HG02840 (cell line): Measurements from ENCODE around the gene UVRAG.

Experiments
- ATAC-seq: cut with Tn5 transposase; IDR thresholded peaks from one replicate; pipeline ENCODE4 v1.9.1; 2021; ENCODE audit warnings: mild to moderate bottlenecking, moderate library complexity, moderate number of reproducible peaks; ENCODE audit not compliant: unreplicated experiment, low FRiP score

The UVRAG gene

GRCh38 chr11:75802913-75803820 lies 11.8 kb upstream of the UVRAG start:
- no peak for ATAC-seq

GRCh38 chr11:75809111-75809510 lies 5.9 kb upstream of the UVRAG start:
- no peak for ATAC-seq

GRCh38 chr11:75809991-75810390 lies 5.0 kb upstream of the UVRAG start:
- ATAC-seq, result no peak

- no peak for ATAC-seq
These were observed 4.2 kb upstream of the UVRAG start for GRCh38 chr11:75810637-75811390.

GRCh38 chr11:75811485-75811884 lies 3.5 kb upstream of the UVRAG start:
- no peak for ATAC-seq

GRCh38 chr11:75812542-75813040 lies 2.4 kb upstream of the UVRAG start:
- no peak for ATAC-seq

GRCh38 chr11:75813124-75813523 lies 1.9 kb upstream of the UVRAG start:
- ATAC-seq, result no peak

- ATAC-seq, result no peak
These were observed 1.4 kb upstream of the UVRAG start for GRCh38 chr11:75813622-75814039.

- ATAC-seq, result peak; percentile 26
These were observed 690 bp upstream of the UVRAG start for GRCh38 chr11:75814363-75814676.

GRCh38 chr11:75815345-75816168 lies 547 bp downstream of the UVRAG start:
- peak; percentile 21 for ATAC-seq

GRCh38 chr11:75816561-75817239 lies 1.7 kb downstream of the UVRAG start:
- ATAC-seq, result no peak

GRCh38 chr11:75820645-75821044 lies 5.6 kb downstream of the UVRAG start:
- no peak for ATAC-seq

GRCh38 chr11:75821202-75821601 lies 6.2 kb downstream of the UVRAG start:
- ATAC-seq, result no peak

GRCh38 chr11:75822541-75822940 lies 7.5 kb downstream of the UVRAG start:
- ATAC-seq, result no peak

- ATAC-seq, result no peak
These were observed 8.4 kb downstream of the UVRAG start for GRCh38 chr11:75823415-75823814.

GRCh38 chr11:75823946-75824345 lies 8.9 kb downstream of the UVRAG start:
- no peak for ATAC-seq

- ATAC-seq, result no peak
These were observed 11.6 kb downstream of the UVRAG start for GRCh38 chr11:75826461-75827230.

- no peak for ATAC-seq
These were observed 12.6 kb downstream of the UVRAG start for GRCh38 chr11:75827562-75827961.

GRCh38 chr11:75831915-75832502 lies 17.0 kb downstream of the UVRAG start:
- ATAC-seq, result no peak
